GM21515 (cell line): Measurements from ENCODE around the gene SELENON.

ENCODE experiments used
- ATAC-seq: cut with Tn5 transposase; IDR thresholded peaks from one replicate; pipeline ENCODE4 v1.9.1; 2021; ENCODE audit not compliant: unreplicated experiment

The SELENON gene

DNA sequence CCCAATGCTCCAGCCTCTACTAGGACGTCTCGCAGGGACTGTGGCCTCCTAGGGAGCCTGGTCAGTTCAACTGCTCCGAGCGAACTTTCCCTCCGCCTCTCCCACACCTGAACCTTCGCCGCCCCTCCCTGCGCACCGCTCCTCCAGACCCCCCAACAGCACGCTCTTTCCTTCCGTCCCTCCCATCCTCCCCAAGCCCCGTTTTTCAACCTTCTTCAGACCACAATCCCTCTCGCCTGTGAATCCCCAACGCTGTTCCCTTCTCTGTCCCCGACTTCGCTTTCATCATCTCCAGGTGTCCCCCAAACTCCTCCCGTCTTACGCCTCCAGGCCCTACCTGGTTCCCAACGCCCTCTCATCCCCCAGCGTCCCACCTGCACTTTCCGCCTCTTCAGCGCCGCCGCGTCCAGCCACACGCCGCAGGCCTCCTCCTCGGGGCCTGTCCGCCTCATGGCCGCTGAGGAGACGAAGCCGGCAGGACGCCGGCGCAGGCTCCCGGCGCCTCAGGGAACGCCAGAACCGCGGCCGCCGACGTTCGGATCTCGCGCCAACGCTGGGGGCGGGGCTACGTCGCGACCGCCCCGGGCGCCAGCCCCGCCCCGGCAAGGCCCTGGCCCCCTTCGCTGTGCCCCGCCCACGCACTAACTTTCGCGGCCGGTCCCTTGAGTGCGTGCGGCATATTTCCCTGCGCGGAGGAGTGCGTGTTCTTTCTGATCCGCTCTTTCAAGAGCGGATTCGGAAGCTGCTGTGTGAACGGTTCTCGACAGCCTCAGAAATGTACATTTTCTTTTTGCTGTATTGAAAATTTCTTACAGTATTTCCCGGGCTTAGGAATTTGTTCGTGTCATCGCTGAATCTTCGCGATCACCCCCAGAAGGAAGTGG, 59.2 kb downstream of the SELENON start, which contains the start of gene AUNIP:
Gene AUNIP, minus strand, starts transcription at position 552 of the 884 bp plus-strand sequence. Its CDS starts 100 bp downstream, at position 452.
- peak; percentile 71 for ATAC-seq

DNA sequence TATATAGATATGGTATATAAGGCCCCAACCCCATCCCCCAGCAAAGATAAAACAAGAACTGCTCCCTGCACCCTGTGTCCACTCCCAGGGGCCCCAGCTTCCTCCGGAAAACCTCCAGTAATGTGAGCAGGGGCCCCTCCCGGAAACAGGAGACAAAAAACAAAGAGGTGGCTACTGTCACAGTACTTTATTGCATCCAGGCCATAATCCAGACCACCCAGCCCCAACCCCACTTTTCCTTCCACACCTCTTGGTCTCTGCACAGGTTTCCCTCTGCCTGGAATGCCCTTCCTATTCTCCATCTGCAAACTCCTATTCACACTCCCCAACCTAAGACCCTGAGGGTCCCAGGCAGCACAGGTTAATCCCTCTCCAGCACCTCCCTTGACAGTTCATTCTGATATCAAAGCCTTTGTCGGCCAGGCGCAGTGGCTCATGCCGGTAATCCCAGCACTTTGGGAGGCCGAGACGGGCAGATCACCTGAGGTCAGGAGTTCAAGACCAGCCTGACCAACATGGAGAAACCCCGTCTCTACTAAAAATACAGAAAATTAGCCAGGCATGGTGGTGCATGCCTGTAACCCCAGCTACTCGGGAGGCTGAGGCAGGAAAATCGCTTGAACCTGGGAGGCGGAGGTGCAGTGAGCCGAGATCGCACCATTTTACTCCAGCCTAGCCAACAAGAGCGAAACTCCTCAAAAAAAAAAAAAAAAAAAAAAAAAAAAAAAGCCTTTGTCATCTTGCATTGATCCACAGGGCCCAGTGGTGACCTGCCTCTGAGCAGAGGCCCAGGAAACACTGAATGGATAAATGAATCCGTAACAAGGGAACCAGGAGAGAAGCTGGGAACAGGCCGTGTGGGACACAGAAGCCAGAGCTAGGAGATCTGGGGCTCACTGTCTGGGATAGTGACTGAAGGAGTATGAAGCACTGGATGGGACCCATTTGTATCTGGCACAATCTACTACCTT, 61.6 kb downstream of the SELENON start:
- no peak for ATAC-seq

DNA sequence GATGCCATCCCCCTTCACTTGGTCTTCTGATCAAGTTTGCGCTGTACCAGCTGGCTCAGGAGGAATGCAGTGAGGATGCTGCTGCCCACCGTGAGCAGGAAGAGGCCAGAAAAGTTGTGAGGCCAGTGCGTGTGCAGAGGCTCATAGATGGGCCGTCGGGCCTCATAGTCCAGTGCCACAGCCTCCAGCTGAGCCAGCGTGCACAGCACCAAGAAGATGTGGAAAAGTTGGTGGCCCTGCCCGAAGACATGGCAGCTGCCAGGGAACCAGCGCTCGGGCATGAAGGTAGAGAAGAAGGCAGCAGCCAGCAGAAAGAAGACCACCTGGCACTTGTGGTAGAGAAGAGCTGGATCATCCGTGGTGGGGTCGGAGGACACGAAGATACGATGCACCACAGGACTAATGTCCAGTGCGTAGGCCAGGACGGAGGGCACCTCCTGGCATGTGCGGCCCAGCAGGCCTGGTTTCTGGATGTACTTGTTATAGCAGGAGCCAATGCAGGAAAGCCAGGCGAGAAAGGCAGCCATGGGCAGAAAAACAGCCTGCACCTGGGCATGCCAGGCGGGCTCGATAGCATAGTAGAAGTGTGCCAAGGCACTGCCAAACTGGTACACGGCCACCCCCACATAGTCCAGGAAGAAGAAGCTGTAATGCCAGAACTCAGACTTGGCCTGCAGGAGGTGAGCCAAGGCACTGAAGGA, 62.9 kb downstream of the SELENON start:
- ATAC-seq = no peak

DNA sequence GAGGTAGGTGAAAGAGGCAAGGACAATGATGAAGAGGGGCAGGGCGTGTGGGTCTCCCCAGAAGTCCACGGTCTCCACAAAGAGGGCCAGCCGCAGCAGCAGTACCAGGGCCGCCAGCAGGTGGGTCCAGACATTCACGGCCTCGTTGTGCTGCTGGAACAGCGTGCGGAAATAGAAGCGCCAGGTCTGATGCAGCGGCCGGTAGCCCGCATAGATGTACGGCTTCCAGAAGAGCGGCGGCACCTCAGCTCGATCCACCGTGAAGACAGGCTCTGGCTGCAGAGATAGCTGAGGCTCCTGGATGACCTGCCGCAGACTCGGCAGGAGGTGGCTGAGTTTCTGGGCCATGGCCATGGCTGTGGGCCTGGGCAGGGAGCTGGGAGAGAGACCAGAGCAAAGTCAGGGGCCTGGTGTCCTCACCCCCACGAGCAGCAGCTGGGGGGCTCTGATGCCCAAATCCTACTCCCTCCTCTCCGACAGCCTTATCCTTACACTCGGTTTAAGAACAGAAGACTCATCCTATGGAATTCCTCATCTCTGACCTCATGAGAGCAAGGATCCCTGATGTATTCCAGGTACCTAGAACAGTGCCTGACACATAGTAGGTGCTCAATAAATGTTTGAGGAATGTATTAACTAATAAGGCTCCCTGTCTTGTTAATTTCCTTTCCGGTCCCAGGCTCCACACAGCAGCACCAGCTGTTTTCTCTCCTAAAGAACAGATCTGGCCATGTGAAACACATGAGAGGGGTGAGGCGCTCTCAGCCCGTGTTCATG, 63.7 kb downstream of the SELENON start:
- no peak for ATAC-seq

DNA sequence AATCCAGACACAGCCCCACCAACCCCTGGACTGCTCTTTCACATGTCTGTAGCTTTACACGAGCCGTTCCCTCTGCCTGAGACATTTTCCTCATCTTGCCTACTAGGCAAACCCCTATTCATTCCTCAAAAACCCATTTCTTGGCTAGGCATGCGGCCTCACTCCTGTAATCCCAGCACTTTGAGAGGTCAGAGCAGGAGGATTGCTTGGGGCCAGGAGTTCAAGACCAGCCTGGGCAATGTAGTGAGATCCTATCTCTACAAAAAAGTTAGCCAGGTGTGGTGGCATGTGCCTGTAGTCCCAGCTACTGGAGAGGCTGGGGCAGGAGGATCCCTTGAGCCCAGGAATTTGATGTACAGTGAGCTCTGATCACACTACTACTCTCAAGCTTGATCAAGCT, 64.4 kb downstream of the SELENON start:
- ATAC-seq = no peak

DNA sequence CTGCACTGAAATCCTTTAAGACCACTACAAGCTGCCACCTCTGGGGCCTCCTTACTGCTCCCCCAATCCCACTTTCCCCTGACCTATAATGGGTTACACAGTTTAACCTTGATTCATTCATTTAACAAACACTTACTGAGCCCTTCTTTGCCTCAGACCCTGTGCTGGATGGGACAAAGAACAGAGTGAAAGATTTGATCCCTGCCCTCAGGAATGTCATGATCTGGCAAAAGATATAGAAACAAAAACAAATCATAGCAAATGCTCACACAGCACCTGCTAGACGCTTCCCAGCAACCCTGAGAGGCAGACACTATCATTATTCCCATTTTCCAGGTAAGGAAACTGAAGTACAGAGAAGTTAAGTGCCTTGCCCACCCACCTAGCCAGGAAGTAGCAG, 66.3 kb downstream of the SELENON start:
- no peak for ATAC-seq

DNA sequence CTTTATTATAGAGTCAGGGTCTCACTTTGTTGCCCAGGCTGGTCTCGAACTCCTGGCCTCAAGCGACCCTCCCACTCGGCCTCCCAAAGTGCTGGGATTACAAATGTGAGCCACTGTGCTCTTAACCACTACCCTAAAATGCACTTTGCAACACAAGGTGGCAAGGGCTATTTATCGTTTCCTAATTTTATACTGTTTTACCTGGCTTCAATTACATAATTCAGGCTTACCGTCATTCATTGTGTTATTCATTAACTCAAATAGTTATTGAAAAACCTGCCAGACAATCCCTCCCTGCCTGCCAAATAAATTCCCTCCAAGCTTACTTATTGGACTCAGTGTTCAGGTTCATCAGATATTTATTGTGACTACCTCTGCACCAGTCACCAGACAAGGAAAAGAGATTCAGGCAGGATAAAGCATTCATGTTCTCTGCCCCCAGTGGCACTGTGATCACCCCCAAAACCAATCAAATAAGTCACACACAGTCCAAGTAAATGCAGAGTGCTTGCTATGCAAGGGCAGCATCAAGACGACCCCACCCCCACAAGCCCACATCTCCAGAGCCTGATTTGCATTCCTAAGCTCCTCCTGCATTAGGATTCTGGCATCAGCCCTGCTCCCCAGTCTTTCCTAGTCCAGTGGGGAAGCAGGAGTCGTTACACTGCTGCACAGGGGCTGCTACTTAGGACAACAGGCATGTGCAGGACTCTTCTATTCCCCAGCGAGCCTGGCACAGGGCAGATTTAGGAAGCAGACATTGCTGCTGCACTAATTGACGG, 67.4 kb downstream of the SELENON start:
- ATAC-seq = no peak
